OCI-LY1 (cell line): ENCODE measurements around the gene SRBD1.

Experiments used
- H2AFZ ChIP-seq: fragments of 200-600 bp; sonication (generic), shearing (Covaris generic); 2 replicates; pipeline ENCODE4 v1.6.0; 2014; ENCODE audit warnings: antibody characterized with exemption, mild to moderate bottlenecking, low read length
- H3F3A ChIP-seq: fragments of 200-600 bp; sonication (generic), shearing (Covaris generic); 2 replicates; pipeline ENCODE4 v1.6.0; 2014; ENCODE audit warnings: mild to moderate bottlenecking, antibody characterized with exemption, low read length, moderate library complexity; ENCODE audit not compliant: insufficient read depth
- H3K27ac ChIP-seq: fragments of 200-600 bp; sonication (generic); 2 replicates; pipeline ENCODE4 v1.5.1; 2014; ENCODE audit warnings: low read length, mixed run types, mild to moderate bottlenecking, low read depth; ENCODE audit not compliant: poor library complexity, severe bottlenecking
- H3K27me3 ChIP-seq: fragments of 200-600 bp; sonication (generic); 2 replicates; pipeline ENCODE4 v1.6.0; 2014; ENCODE audit warnings: antibody characterized with exemption, mild to moderate bottlenecking, low read length, moderate library complexity; ENCODE audit not compliant: insufficient read depth
- H3K36me3 ChIP-seq: fragments of 200-600 bp; sonication (generic); 2 replicates; pipeline ENCODE4 v1.6.1; 2014; ENCODE audit warnings: mild to moderate bottlenecking, antibody characterized with exemption, low read length, moderate library complexity, mixed read lengths; ENCODE audit not compliant: insufficient read depth
- H3K4me1 ChIP-seq: fragments of 200-600 bp; sonication (generic); 2 replicates; pipeline ENCODE4 v1.5.1; 2014; ENCODE audit warnings: mild to moderate bottlenecking, low read length, moderate library complexity; ENCODE audit not compliant: insufficient read depth, severe bottlenecking
- H3K4me2 ChIP-seq: fragments of 200-600 bp; sonication (generic), shearing (Covaris generic); 2 replicates; pipeline ENCODE4 v1.6.1; 2014; ENCODE audit warnings: low read length
- H3K4me3 ChIP-seq: fragments of 200-600 bp; sonication (generic); 2 replicates; pipeline ENCODE4 v1.5.1; 2014; ENCODE audit warnings: low read length, low read depth, mild to moderate bottlenecking, mixed read lengths; ENCODE audit not compliant: poor library complexity, severe bottlenecking
- H3K79me2 ChIP-seq: fragments of 200-600 bp; shearing (Covaris generic); 2 replicates; pipeline ENCODE4 v1.6.1; 2016; ENCODE audit warnings: mixed run types, low read length, mixed read lengths; ENCODE audit not compliant: insufficient read depth
- H3K9ac ChIP-seq: fragments of 200-600 bp; sonication (generic), shearing (Covaris generic); 2 replicates; pipeline ENCODE4 v1.6.1; 2014; ENCODE audit warnings: mild to moderate bottlenecking, low read length, mixed read lengths
- H3K9me2 ChIP-seq: fragments of 200-600 bp; sonication (generic), shearing (Covaris generic); 2 replicates; pipeline ENCODE4 v1.6.1; 2014; ENCODE audit warnings: low read depth, mild to moderate bottlenecking, low read length, mixed read lengths
- H3K9me3 ChIP-seq: fragments of 200-600 bp; shearing (Covaris generic); 2 replicates; pipeline ENCODE4 v1.6.1; 2014; ENCODE audit warnings: low read length, mixed read lengths
- H4K20me1 ChIP-seq: fragments of 200-600 bp; sonication (generic), shearing (Covaris generic); 2 replicates; pipeline ENCODE4 v1.6.0; 2016; ENCODE audit warnings: mild to moderate bottlenecking, low read length; ENCODE audit not compliant: insufficient read depth
- CTCF ChIP-seq: fragments of 200-600 bp; sonication (generic), shearing (Covaris generic); IDR thresholded peaks from 2 replicates; pipeline ENCODE4 v1.5.1; 2017; ENCODE audit warnings: mild to moderate bottlenecking, antibody characterized with exemption, low read length, moderate library complexity, mixed read lengths
- EZH2 ChIP-seq: fragments of 200-600 bp; sonication (generic), shearing (Covaris generic); IDR thresholded peaks from 2 replicates; pipeline ENCODE4 v1.8.0; 2017; ENCODE audit warnings: borderline replicate concordance, mixed run types, mild to moderate bottlenecking, antibody characterized with exemption, low read length, moderate library complexity, mixed read lengths

SRBD1 gene

DNA sequence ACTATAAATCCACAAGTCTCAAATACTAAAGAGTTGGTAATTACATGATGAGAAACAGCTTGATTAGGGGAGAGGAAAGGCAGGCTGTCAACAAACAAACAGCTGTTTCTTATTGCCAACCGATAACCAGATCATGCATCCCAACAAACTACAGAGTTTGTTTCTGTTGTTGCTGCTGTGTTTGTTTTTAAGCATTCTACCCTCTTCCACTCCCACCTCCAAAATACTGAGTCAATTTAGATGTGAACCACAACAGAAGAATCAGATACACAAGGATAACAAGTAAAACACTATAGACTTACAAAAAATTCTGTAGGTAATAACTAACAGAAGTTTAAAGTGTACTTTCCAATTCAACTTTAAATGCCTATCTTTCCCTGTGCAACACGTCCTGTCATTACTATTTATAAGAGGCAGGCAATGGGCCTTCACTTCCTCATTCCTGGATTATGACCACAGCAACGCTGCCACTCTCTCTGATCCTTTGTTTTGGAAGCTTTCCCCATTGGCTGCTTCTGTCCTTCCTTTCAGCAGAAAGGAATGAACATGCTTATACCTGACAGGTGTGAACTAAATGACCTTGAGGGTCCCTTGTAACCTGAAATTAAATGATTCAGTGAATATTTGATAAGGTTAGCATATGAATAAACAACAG is 152.0 kb downstream of the SRBD1 start:
- H2AFZ ChIP-seq, result no peak overlapping the region

GRCh38 chr2:45457211-45457945 is 153.7 kb downstream of the SRBD1 start:
- Histone ChIP-seq H3K36me3 (0 out of 2 replicates have a peak, but pooled peaks cover 3% of the 10 kb centered on the region), H3K4me3 (peak overlapping the region; percentile 44), H3K9ac (peak overlapping the region; percentile 63), H3K79me2 (no peaks in the 10 kb centered on the region), H3K4me1 (peaks cover 53% of the 10 kb centered on the region), H3K4me2 (peak overlapping the region; percentile 58), H3K27me3 (no peaks in the 10 kb centered on the region), H3K9me3 (no peaks in the 10 kb centered on the region), H3K27ac (peak overlapping the region; percentile 91), H4K20me1 (no peaks in the 10 kb centered on the region), H3F3A (0 out of 2 replicates have a peak, but pooled peaks cover 3% of the 10 kb centered on the region), H3K9me2 (no peaks in the 10 kb centered on the region), H2AFZ (no peak overlapping the region)
- TF ChIP-seq EZH2, result no peak
- TF ChIP-seq CTCF, result no peak

More for the DNA sequence above, 152.0 kb downstream of the SRBD1 start:
- TF ChIP-seq EZH2 (no peak), CTCF (no peak)
- Histone ChIP-seq H3K4me1 (peaks cover 53% of the 10 kb centered on the region), H4K20me1 (no peaks in the 10 kb centered on the region), H3K4me2 (0 out of 2 replicates have a peak overlapping the region, but pooled peaks have one; percentile 18), H3K9me2 (no peaks in the 10 kb centered on the region), H3F3A (0 out of 2 replicates have a peak, but pooled peaks cover 3% of the 10 kb centered on the region), H3K27ac (peak overlapping the region; percentile 91), H3K79me2 (no peaks in the 10 kb centered on the region), H3K4me3 (no peak overlapping the region), H3K9ac (peak overlapping the region; percentile 54), H3K27me3 (no peaks in the 10 kb centered on the region), H3K36me3 (0 out of 2 replicates have a peak, but pooled peaks cover 3% of the 10 kb centered on the region), H3K9me3 (no peaks in the 10 kb centered on the region)

DNA sequence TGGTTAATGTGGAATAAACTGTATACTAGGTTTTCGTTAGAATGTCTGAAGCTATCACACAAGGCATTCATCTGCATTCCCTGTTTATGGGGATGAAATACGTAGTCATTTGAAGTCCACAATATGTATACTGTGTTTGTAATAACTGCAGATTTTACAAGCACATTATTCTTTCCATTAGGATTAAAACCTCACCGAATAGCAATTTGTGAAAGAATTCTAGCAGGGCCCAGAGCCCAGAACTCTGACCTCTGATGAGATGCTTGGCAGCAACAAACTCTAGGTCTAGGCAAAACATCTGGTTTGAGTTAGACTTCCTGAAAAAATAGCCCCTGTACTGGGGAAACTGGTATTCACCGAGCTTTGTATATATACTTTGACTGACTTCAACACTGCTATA is 158.2 kb downstream of the SRBD1 start:
- H3K27me3 ChIP-seq, result no peaks in the 10 kb centered on the region
- no peak overlapping the region for H2AFZ ChIP-seq
- H3K9me2 ChIP-seq, result no peaks in the 10 kb centered on the region
- H3K9ac ChIP-seq, result no peak overlapping the region
- no peak overlapping the region for H3K4me3 ChIP-seq
- no peak overlapping the region for H3K27ac ChIP-seq
- TF ChIP-seq CTCF (no peak), EZH2 (no peak)
- no peaks in the 10 kb centered on the region for H4K20me1 ChIP-seq
- no peak overlapping the region for H3K4me2 ChIP-seq
- 0 out of 2 replicates have a peak, but pooled peaks cover 3% of the 10 kb centered on the region for H3F3A ChIP-seq
- H3K79me2 ChIP-seq, result no peaks in the 10 kb centered on the region
- no peaks in the 10 kb centered on the region for H3K36me3 ChIP-seq
- H3K4me1 ChIP-seq, result peaks cover 52% of the 10 kb centered on the region
- no peaks in the 10 kb centered on the region for H3K9me3 ChIP-seq
